GM04503 (cell line): ENCODE results near the gene COA5.

Experiments
- DNase-seq: peaks from one replicate; pipeline ENCODE4 v3.0.0-alpha.2; 2012; ENCODE audit warnings: low read depth

Gene COA5

GRCh38 chr2:98608116-98608961, at the start of gene COA5, which contains the start of gene UNC50:
Gene COA5 (minus strand): TSS chr2:98608512. CDS start chr2:98608405, 107 bp downstream.
Gene UNC50 (plus strand): TSS chr2:98608589. CDS start chr2:98609760, 1,171 bp downstream.
- peak; percentile 63 for DNase-seq

GRCh38 chr2:98656800-98657199, 48.5 kb upstream of the COA5 start:
- DNase-seq: no peak

GRCh38 chr2:98654699-98655495, 46.6 kb upstream of the COA5 start:
- no peak for DNase-seq

GRCh38 chr2:98650998-98651397, 42.7 kb upstream of the COA5 start:
- DNase-seq: no peak

GRCh38 chr2:98649992-98650375, 41.7 kb upstream of the COA5 start:
- DNase-seq: no peak

GRCh38 chr2:98649135-98649991, 41.1 kb upstream of the COA5 start:
- DNase-seq: peak; percentile 28

DNA sequence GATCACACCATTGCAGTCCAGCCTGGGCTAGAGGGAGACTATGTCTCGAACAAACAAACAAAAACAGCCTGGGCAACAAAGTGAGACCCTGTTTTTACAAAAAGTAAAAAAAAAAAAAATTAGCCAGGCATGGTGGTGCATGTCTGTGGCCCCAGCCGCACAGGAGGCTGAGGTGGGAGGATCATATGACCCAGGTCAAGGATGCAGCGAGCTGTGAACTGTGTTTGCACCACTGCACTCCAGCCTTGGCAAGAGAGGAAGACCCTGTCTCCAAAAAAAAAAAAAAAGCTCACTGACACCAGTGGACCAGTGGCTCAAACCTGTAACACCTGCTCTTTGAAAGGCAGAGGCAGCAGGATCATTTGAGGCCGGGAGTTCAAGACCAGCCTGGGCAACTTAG, 40.1 kb upstream of the COA5 start:
- no peak for DNase-seq

DNA sequence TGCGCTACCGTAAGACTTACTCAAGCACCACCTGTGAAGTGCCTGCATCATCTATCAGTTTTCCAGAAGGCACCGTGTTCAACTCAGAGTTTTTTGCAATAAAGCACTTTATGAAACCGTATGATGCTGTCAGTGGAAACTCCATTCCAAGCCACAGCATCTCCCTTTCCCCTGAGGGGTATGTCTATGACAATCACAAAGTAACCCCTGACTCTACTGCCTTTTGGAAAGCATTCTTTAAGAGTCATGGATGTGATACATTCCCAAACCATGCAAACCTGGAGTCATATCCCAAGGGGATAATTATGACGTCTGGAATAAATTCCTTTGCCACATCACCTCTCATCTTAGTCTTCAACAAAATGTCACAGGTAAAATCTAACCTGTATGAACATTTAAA, 39.3 kb upstream of the COA5 start:
- no peak for DNase-seq

GRCh38 chr2:98643496-98644100, 35.3 kb upstream of the COA5 start:
- no peak for DNase-seq

- DNase-seq: no peak
These were observed 29.3 kb upstream of the COA5 start for GRCh38 chr2:98637401-98638147.

GRCh38 chr2:98634406-98635092, 26.2 kb upstream of the COA5 start:
- DNase-seq: no peak

GRCh38 chr2:98632351-98632750, 24.0 kb upstream of the COA5 start:
- no peak for DNase-seq

- no peak for DNase-seq
These were observed 15.3 kb upstream of the COA5 start for GRCh38 chr2:98623657-98624056.

GRCh38 chr2:98617149-98617548, 8.8 kb upstream of the COA5 start:
- no peak for DNase-seq

DNA sequence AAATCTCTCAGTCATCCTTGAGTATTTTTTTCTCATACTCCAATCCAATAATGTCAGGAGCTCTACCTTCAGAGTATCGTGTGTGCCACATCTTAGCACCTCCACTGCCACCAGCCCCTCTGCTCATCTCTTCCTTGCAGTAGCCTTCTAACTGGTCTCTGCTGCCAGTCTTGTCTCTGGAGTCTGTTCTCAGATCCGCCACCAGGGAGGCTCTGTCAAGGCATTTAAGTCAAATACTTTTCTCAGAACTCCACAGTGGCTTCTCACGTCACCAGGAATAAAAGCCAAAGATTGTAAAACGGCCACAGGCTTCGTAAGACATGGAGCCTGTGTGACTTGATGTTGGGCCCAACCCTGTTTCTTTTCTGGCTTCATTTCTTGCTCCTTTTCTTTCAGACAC, 7.2 kb upstream of the COA5 start:
- no peak for DNase-seq

GRCh38 chr2:98614024-98614739, 5.9 kb upstream of the COA5 start:
- no peak for DNase-seq

DNA sequence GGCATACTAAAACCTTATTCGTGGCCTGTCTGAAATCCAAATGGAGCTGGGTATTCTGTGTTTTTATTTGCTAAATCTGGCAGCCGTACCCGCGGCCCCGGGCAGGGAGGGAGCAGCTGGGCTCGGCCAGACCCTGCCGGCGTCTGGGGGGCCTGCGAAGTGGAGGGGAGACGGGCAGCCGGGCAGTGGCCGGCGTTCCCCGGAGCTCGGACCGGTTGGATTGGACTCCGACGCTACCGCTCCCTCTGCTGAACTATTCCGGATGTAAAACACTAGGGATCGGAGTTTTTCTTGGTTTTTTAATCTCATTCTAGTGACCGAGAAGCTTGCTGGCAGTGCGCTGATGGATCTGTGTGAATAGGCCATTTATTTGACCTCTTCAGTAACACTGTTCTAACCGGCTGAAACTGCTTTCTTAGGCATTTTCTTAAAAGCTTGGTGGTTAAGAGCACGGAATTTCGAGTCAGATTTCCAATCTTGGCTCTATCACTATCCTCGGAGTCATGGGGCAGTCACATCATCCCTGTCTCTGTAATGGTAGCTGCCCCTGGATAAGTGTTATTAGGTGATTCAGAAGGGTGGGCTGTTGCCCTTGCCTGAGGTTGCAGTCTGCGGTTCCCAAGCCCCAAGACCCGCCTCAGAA, 771 bp upstream of the COA5 start:
- peak; percentile 39 for DNase-seq

DNA sequence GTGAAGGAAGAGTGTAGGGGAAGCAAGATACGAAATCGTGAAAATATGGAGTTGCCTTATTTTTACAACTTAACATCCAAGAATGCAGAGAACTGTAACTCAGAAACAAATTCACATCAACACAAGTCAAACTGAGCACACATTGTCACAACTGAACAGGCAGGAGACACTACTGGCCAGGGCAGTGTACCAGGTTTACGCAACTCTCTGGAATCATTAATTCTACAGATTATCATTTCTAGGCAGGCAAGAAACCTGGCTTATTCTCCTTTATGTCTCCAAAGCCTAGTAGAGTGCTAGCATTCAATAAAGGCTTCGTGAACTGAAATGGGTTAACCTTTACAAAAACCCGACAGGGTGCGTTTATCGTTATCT, 584 bp downstream of the COA5 start:
- DNase-seq: no peak

DNA sequence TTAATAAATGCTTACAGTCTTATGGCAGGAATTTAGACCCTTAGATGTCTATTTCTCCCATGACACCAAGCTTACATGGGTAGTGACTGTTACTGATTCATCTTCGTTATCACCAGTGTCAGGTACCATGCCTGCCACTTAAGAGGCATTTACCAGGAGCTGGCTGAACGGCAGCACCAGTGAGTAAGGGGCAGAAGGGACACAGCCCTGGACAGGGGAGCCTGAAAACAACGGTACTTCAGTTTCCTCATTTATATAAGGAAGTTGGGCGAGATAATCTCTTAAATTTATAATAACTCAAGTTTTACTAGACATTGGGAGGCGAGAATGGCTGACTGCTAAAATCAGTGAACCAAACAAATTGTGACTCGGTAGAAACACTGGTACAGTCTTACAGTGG, 1.2 kb downstream of the COA5 start:
- no peak for DNase-seq
